ENCODE results near the gene FHOD3. TPM values are rescaled to one million over a fixed set of nuclear protein-coding genes. Genes with fewer than 3 reads are reported as not detected.

FHOD3 gene
- total RNA-seq, 1 donor from 2014 or later, result 2.5 TPM

DNA sequence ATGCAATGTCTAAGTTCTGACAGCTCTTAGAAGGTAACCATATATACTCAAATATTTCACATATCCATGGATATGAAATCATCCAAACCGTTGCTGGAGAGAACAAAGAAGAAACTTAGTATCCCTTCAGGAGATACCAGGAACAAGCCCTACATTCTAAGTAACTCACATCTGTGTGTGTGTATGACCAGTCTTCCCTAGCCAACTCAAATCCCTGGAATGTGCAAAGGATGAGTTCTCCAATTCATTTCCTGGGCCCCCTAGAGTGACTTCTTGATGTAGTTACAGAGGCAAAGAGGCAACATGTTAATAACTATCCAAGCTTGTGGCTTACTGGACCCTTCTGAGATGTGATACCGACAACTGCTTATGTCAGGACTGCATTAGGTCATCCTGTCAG, 511.2 kb downstream of the FHOD3 start:
- DNase-seq, result no peak
- no peak overlapping the region for H3K4me3 ChIP-seq
- no peak for ATAC-seq
- no peaks in the 10 kb centered on the region for H3K9me3 ChIP-seq
- peaks cover 45% of the 10 kb centered on the region for H3K36me3 ChIP-seq
- H3K27ac ChIP-seq, result no peak overlapping the region
- no peaks in the 10 kb centered on the region for H3K27me3 ChIP-seq (ENCODE audit: low read depth)
- TF ChIP-seq, protein P1, sequence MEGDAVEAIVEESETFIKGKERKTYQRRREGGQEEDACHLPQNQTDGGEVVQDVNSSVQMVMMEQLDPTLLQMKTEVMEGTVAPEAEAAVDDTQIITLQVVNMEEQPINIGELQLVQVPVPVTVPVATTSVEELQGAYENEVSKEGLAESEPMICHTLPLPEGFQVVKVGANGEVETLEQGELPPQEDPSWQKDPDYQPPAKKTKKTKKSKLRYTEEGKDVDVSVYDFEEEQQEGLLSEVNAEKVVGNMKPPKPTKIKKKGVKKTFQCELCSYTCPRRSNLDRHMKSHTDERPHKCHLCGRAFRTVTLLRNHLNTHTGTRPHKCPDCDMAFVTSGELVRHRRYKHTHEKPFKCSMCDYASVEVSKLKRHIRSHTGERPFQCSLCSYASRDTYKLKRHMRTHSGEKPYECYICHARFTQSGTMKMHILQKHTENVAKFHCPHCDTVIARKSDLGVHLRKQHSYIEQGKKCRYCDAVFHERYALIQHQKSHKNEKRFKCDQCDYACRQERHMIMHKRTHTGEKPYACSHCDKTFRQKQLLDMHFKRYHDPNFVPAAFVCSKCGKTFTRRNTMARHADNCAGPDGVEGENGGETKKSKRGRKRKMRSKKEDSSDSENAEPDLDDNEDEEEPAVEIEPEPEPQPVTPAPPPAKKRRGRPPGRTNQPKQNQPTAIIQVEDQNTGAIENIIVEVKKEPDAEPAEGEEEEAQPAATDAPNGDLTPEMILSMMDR (IDR thresholded peaks at IDR 0.05), result no peak
- peaks cover 16% of the 10 kb centered on the region for H3K4me1 ChIP-seq
- intact Hi-C loops (cut with DNase I), result no loop called here

DNA sequence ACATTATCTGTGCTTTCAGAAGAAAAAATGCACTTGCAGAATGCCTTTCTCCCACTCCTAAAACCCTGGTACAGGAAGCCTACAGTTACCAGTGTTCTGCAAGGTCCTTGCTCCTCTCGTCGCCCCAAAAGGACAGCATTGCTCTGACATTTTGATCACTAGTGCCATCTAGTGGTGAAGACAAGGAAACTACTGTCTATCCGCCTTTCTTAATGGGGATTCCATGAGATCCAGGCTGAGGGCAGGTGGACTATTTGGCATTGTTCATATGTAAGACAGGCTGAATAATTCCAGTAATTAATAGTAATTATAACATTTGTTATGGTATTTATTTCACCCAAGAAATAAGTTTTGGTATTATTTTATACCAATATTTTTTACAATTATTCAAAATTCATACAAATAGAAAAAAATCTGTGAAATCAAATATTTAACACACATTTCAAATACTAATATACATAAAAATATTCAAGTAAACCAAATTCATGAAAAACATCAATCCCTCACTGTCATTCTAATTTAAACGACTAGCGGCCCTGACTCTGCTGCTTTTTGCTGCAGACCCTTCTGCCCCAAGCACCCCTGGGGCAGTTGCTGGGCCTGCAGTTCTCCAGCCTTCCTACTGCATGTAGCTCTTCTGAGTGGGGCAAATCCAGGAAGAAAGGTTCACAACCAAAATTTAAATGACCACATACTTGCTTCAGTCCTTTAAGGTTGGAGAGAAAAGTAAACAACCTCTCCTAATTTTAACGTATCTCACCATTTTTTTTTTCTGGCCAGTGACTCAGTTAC, 512.3 kb downstream of the FHOD3 start:
- ATAC-seq (peak; percentile 83 to 88), DNase-seq (no peak)
- intact Hi-C loops (cut with DNase I), result no loop called here
- Histone ChIP-seq H3K4me1 (peaks cover 16% of the 10 kb centered on the region), H3K4me3 (no peak overlapping the region), H3K36me3 (peaks cover 34% of the 10 kb centered on the region), H3K27me3 (ENCODE audit: low read depth) (no peaks in the 10 kb centered on the region), H3K27ac (no peak overlapping the region), H3K9me3 (no peaks in the 10 kb centered on the region)
- TF ChIP-seq, protein P1 (IDR thresholded peaks at IDR 0.05), result peak; percentile 89

GRCh38 chr18:36811430-36811829, 513.9 kb downstream of the FHOD3 start:
- Histone ChIP-seq H3K36me3 (peaks cover 32% of the 10 kb centered on the region), H3K4me3 (no peak overlapping the region), H3K4me1 (peaks cover 20% of the 10 kb centered on the region), H3K27me3 (ENCODE audit: low read depth) (no peaks in the 10 kb centered on the region), H3K9me3 (no peaks in the 10 kb centered on the region), H3K27ac (peak overlapping the region; percentile 69)
- DNase-seq, result no peak
- ATAC-seq, result peak; percentile 17 to 43
- intact Hi-C loops (cut with DNase I), result no loop called here
- TF ChIP-seq, protein P1 (IDR thresholded peaks at IDR 0.05), result no peak

DNA sequence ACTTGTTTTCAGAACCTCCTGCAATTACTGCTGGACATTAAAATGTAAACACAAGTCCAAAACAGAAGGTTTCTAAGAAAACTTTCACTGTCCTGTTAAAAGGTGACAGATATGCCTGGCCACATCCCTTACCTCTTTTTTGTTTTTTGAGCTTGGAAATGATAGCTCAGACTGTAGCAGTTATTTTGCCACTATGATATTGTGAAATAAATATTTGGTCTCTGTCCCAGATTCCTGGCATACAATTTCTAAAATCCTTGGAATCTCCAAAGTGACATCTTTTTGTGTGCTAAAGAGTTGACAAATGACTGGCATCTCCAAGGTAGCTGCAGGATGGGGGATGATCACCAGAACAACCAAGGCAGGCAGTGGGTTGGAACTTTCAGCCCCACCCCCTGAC, 514.4 kb downstream of the FHOD3 start:
- H3K36me3 ChIP-seq, result peaks cover 34% of the 10 kb centered on the region
- DNase-seq (no peak), ATAC-seq (no peak)
- H3K4me3 ChIP-seq, result no peak overlapping the region
- intact Hi-C loops (cut with DNase I), result no loop called here
- no peaks in the 10 kb centered on the region for H3K27me3 ChIP-seq (ENCODE audit: low read depth)
- H3K4me1 ChIP-seq, result peaks cover 20% of the 10 kb centered on the region
- TF ChIP-seq, protein P1 (IDR thresholded peaks at IDR 0.05), result no peak
- H3K9me3 ChIP-seq, result no peaks in the 10 kb centered on the region
- peak overlapping the region; percentile 69 for H3K27ac ChIP-seq

DNA sequence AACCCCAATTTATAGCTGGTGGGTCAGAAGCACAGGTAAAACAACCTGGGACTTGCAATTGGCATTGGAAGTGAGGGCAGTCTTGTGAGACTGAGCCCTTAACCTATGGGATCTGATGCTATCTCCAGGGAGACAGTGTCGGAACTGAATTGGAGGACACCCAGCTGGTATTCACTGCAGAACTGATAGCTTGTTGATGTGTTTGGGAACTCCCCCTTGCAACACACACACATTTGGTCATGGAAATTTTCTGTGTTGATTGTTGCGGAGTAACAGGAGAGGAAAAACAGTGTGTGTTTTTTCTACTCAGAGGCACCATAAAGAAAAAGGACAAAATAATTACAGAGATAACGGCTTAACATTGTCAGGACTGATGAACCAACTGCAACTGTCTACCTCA, 515.2 kb downstream of the FHOD3 start:
- ATAC-seq, result peak; percentile 11 to 35

More for the DNA sequence above, 515.2 kb downstream of the FHOD3 start:
- TF ChIP-seq, protein P1 (IDR thresholded peaks at IDR 0.05), result no peak
- intact Hi-C loops (cut with DNase I), result no loop called here
- no peak for DNase-seq
- no peaks in the 10 kb centered on the region for H3K27me3 ChIP-seq (ENCODE audit: low read depth)
- H3K9me3 ChIP-seq, result no peaks in the 10 kb centered on the region
- peak overlapping the region; percentile 69 for H3K27ac ChIP-seq
- H3K36me3 ChIP-seq, result peaks cover 34% of the 10 kb centered on the region
- peaks cover 20% of the 10 kb centered on the region for H3K4me1 ChIP-seq
- H3K4me3 ChIP-seq, result no peak overlapping the region

Data from lower lobe of right lung (tissue), 2 donors.